Ishikawa (cell line): ENCODE results near the gene LRP5.

ENCODE experiments used
- CEBPB ChIP-seq: IDR thresholded peaks from 2 replicates; pipeline ENCODE4 v1.6.1; 2012
- CREB1 ChIP-seq: IDR thresholded peaks from 2 replicates; pipeline ENCODE4 v1.6.1; 2012; ENCODE audit warnings: low read depth
- EGR1 ChIP-seq: IDR thresholded peaks from 2 replicates; pipeline ENCODE4 v1.6.1; 2012
- EP300 ChIP-seq: IDR thresholded peaks from 2 replicates; pipeline ENCODE4 v1.6.1; 2012; ENCODE audit warnings: borderline replicate concordance
- FOXM1 ChIP-seq: IDR thresholded peaks from 2 replicates; pipeline ENCODE4 v1.6.1; 2012; ENCODE audit warnings: low read depth, borderline replicate concordance
- MAX ChIP-seq: IDR thresholded peaks from 2 replicates; pipeline ENCODE4 v1.6.1; 2012
- NFIC ChIP-seq: IDR thresholded peaks from 2 replicates; pipeline ENCODE4 v1.6.1; 2012
- RAD21 ChIP-seq: IDR thresholded peaks from 2 replicates; pipeline ENCODE4 v1.6.1; 2012; ENCODE audit warnings: low read depth
- REST ChIP-seq: IDR thresholded peaks from 2 replicates; pipeline ENCODE4 v1.6.1; 2012; ENCODE audit warnings: low read depth, mild to moderate bottlenecking
- TAF1 ChIP-seq: IDR thresholded peaks from 2 replicates; pipeline ENCODE4 v1.6.1; 2012; ENCODE audit warnings: low read depth, mild to moderate bottlenecking
- TCF12 ChIP-seq: IDR thresholded peaks from 2 replicates; pipeline ENCODE4 v1.6.1; 2012; ENCODE audit warnings: low read depth
- TEAD4 ChIP-seq: IDR thresholded peaks from 2 replicates; pipeline ENCODE4 v1.6.1; 2012
- USF1 ChIP-seq: IDR thresholded peaks from 2 replicates; pipeline ENCODE4 v1.6.1; 2012
- YY1 ChIP-seq: IDR thresholded peaks from 2 replicates; pipeline ENCODE4 v1.6.1; 2012; ENCODE audit warnings: low read depth
- ZBTB7A ChIP-seq: IDR thresholded peaks from 2 replicates; pipeline ENCODE4 v1.6.1; 2012; ENCODE audit warnings: low read depth

Gene LRP5

GRCh38 chr11:68429661-68430060 lies 117.3 kb downstream of the LRP5 start:
- TF ChIP-seq TEAD4 (no peak), RAD21 (no peak), USF1 (no peak), EP300 (no peak), FOXM1 (no peak), NFIC (no peak), MAX (no peak), CREB1 (no peak), ZBTB7A (no peak), TAF1 (no peak), EGR1 (no peak), YY1 (no peak), TCF12 (no peak), REST (no peak), CEBPB (no peak)

GRCh38 chr11:68430384-68430783 lies 118.0 kb downstream of the LRP5 start:
- no peak for TF ChIP-seq NFIC
- TF ChIP-seq YY1 = no peak
- TF ChIP-seq CREB1 = no peak
- TF ChIP-seq RAD21 = no peak
- no peak for TF ChIP-seq EGR1
- TF ChIP-seq TCF12 = no peak
- TF ChIP-seq CEBPB = no peak
- TF ChIP-seq MAX = no peak

GRCh38 chr11:68430801-68431200 lies 118.4 kb downstream of the LRP5 start:
- TF ChIP-seq EP300 (no peak), TEAD4 (0 out of 2 replicates have a peak, but pooled peaks have one; percentile 12), USF1 (peak; percentile 83)

GRCh38 chr11:68431984-68432645 lies 119.7 kb downstream of the LRP5 start:
- TF ChIP-seq CREB1 (no peak), EP300 (no peak), MAX (no peak), EGR1 (no peak), RAD21 (no peak), TAF1 (no peak), TEAD4 (no peak)

GRCh38 chr11:68432874-68433273 lies 120.5 kb downstream of the LRP5 start:
- no peak for TF ChIP-seq MAX
- no peak for TF ChIP-seq TAF1
- no peak for TF ChIP-seq NFIC
- TF ChIP-seq TEAD4 = no peak
- TF ChIP-seq CEBPB = no peak
- no peak for TF ChIP-seq YY1
- no peak for TF ChIP-seq REST
- no peak for TF ChIP-seq FOXM1

- TF ChIP-seq USF1 = no peak
- no peak for TF ChIP-seq EP300
- no peak for TF ChIP-seq FOXM1
- TF ChIP-seq CREB1 = no peak
- no peak for TF ChIP-seq YY1
- TF ChIP-seq TEAD4 = no peak
- no peak for TF ChIP-seq TAF1
- no peak for TF ChIP-seq ZBTB7A
- no peak for TF ChIP-seq CEBPB
- no peak for TF ChIP-seq TCF12
- no peak for TF ChIP-seq REST
- no peak for TF ChIP-seq RAD21
- TF ChIP-seq MAX = no peak
Observed at GRCh38 chr11:68433541-68433940, 121.2 kb downstream of the LRP5 start.
